ENCODE measurements around the gene ZNF609.
"Not testable (repeated sequence)": the region's sequence is repeated elsewhere in the genome, so short reads cannot be mapped to it uniquely, and the experiment has no call there.

ZNF609 gene

DNA sequence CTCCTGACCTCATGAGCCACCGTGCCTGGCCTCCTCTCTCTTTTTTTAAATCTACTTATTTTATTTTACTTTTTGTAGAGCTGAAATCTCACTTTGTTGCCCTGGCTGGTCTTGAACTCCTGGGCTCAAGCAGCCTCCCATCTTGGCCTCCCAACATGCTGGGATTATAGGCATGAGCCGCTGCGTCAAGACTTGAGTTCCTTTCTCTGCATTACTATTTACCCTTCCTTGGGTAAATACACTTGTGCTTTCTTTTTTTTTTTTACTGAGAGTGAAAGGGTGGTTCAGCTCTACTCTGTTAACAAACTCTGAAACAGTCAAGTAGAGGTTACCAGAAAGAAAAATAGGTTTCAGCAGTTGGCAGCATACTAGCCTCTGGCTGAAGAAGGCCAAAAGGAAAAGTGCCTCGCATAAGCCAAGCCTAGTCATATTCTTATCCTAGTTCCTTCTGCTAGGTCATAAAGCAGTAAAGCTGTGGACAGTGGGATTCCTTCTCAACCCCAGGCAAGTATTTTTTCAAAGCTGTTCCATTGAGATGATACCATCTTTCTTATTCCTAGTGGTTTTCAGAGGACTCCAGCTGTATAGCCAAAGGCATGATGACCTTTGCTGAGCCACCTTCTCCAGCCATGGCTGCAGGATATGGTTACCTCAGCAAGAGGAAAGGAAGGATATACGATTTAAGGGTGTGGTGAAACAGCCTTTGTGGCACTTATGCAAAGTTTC lies 179.9 kb downstream of the ZNF609 start:
- no peak for DNase-seq (ENCODE audit: low read depth)
- TF ChIP-seq, protein P1, sequence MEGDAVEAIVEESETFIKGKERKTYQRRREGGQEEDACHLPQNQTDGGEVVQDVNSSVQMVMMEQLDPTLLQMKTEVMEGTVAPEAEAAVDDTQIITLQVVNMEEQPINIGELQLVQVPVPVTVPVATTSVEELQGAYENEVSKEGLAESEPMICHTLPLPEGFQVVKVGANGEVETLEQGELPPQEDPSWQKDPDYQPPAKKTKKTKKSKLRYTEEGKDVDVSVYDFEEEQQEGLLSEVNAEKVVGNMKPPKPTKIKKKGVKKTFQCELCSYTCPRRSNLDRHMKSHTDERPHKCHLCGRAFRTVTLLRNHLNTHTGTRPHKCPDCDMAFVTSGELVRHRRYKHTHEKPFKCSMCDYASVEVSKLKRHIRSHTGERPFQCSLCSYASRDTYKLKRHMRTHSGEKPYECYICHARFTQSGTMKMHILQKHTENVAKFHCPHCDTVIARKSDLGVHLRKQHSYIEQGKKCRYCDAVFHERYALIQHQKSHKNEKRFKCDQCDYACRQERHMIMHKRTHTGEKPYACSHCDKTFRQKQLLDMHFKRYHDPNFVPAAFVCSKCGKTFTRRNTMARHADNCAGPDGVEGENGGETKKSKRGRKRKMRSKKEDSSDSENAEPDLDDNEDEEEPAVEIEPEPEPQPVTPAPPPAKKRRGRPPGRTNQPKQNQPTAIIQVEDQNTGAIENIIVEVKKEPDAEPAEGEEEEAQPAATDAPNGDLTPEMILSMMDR (IDR thresholded peaks at IDR 0.05; ENCODE audit: low read length, missing control alignments), result no peak
- no peak overlapping the region for H3K4me3 ChIP-seq (replicated peaks; ENCODE audit: low read depth, low read length)

DNA sequence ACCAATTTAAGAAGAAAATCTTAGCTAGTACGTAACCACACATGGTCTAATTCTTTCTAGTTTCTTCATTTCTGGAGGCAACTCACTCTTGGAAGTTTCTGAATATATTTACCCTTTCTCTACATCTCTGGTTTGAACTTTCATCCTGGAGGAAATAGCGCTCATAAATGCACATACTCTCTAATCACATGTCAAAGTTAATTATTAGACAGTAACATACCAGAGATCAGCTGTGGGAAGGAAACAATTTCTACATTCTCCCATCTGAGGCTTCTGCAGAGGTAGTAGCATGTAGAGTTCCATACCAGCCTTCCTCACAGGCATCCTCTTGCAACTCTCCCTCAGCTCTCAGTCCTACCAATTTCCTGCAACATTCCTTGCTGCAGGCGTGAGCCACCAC lies 182.5 kb downstream of the ZNF609 start:
- TF ChIP-seq, protein P1 (IDR thresholded peaks at IDR 0.05; ENCODE audit: low read length, missing control alignments), result no peak

DNA sequence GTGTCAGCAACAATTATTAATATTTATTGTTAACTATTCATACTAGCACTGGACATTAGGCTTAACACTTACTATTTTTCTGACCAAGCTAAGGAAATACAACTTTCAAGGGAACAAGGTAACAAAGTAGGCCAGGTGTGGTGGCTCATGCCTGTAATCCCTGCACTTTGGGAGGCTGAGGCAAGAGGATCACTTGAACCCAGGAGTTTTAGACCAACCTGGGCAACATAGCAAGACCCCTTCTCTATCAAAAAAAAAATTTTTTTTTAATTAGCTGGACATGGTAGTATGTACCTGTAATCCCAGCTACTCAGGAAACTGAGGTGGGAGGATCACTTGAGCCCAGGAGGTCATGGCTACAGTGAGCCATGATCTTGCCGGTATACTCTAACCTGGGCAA lies 183.3 kb downstream of the ZNF609 start:
- DNase-seq (ENCODE audit: low read depth), result no peak
- TF ChIP-seq, protein P1 (IDR thresholded peaks at IDR 0.05; ENCODE audit: low read length, missing control alignments), result no peak
- H3K4me3 ChIP-seq (replicated peaks; ENCODE audit: low read depth, low read length), result no peak overlapping the region

More for the DNA sequence above, 182.5 kb downstream of the ZNF609 start:
- DNase-seq (ENCODE audit: low read depth), result no peak
- no peak overlapping the region for H3K4me3 ChIP-seq (replicated peaks; ENCODE audit: low read depth, low read length)

DNA sequence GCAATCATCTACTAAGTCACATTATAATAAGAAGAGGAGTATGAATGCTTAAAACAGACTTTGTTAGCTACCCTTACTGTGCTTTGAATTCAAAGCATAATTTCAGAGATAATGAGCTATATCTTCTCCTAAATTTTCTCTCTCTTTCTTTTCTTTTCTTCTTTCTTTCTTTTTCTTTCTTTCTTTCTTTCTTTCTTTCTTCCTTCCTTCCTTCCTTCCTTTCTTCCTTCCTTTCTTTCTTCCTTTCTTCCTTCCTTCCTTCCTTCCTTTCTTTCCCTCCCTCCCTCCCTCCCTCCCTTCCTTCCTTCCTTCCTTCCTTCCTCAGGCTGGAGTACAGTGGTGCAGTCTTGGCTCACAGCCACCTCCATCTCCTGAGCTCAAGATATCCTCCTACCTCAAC lies 184.4 kb downstream of the ZNF609 start:
- not testable (repeated sequence) for DNase-seq (ENCODE audit: low read depth); H3K4me3 ChIP-seq (replicated peaks; ENCODE audit: low read depth, low read length)

DNA sequence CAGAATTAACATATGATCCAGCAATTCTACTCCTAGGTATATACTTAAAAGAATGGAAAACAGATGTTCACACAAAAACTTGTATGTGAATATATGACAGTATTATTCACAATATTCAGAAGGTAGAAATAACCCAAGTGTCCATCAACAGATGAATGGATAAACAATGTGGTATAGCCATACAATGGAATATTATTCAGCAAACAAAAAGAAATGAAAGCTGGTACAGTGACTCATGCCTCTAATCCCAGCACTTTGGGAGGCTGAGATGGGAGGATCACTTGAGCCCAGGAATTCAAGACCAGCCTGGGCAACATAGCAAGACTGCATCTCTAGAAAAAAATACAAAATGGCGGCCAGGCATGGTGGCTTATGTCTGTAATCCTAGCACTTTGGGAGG lies 185.6 kb downstream of the ZNF609 start:
- TF ChIP-seq, protein P1 (IDR thresholded peaks at IDR 0.05; ENCODE audit: low read length, missing control alignments), result no peak
- H3K4me3 ChIP-seq (replicated peaks; ENCODE audit: low read depth, low read length), result no peak overlapping the region
- no peak for DNase-seq (ENCODE audit: low read depth)

DNA sequence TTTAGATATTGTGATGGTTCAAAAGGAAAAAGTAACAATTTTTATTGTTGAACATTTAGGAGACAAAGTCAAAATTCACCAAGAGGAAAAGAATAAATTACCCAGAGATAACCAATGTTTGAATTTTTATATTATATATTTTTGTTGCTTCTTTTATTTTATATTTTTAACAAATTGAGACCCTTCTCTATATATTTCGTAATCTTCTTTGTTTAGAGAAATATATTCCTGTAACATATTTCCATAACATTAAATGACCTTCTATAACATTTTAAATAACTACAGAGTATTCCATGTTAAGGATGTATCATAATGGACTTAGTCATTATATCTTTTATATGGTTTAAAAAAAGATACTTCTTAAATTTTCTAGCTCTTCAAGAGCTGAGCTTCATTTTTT lies 187.0 kb downstream of the ZNF609 start:
- DNase-seq (ENCODE audit: low read depth), result no peak
- TF ChIP-seq, protein P1 (IDR thresholded peaks at IDR 0.05; ENCODE audit: low read length, missing control alignments), result no peak
- no peak overlapping the region for H3K4me3 ChIP-seq (replicated peaks; ENCODE audit: low read depth, low read length)

DNA sequence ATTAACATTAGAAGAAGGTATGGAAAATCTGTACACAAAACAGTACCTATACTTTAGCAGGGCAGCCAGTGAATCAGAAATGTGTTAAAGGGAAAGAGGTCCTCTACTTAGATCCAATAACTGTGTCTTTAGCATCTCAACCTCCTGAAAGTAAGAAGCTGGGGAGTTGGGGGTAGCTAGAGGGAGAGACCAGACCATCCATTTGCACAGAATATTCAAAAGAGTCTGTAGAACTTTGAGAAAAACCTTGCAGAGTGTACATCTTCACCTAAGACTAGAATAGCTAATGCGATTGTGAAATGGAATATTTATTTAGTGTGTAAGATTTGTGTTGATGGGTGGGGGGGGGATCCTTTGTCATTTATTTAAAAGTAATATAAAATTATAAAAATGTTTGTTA lies 190.2 kb downstream of the ZNF609 start:
- H3K4me3 ChIP-seq (replicated peaks; ENCODE audit: low read depth, low read length), result no peak overlapping the region
- TF ChIP-seq, protein P1 (IDR thresholded peaks at IDR 0.05; ENCODE audit: low read length, missing control alignments), result no peak
- no peak for DNase-seq (ENCODE audit: low read depth)
